GM23338 (cell line): ENCODE data around the gene MAP3K9. TPM values are rescaled to one million over a fixed set of nuclear protein-coding genes. Genes with fewer than 3 reads are reported as not detected.

Experiments
- ATAC-seq: fragments of 200-7000 bp; cut with Tn5 transposase; 3 replicates; pipeline ENCODE4 v1.9.1; 2020
- DNase-seq: peaks from one replicate; pipeline ENCODE4 v3.0.0-alpha.2; 2015; ENCODE audit warnings: low spot score
- H2AFZ ChIP-seq: fragments of 200-600 bp; sonication (generic); 2 replicates; pipeline ENCODE4 v1.8.0; 2016; ENCODE audit warnings: antibody characterized with exemption, mild to moderate bottlenecking, moderate library complexity
- H3F3A ChIP-seq: fragments of 200-600 bp; sonication (generic); replicated peaks from 2 replicates; pipeline ENCODE4 v1.8.0; 2017; ENCODE audit warnings: antibody characterized with exemption, mixed run types, low read depth
- H3K27ac ChIP-seq: fragments of 200-600 bp; sonication (generic); 2 replicates; pipeline ENCODE4 v1.6.1; 2016; ENCODE audit warnings: low read depth
- H3K27me3 ChIP-seq: fragments of 200-600 bp; sonication (generic); 2 replicates; pipeline ENCODE4 v1.8.0; 2016; ENCODE audit warnings: mild to moderate bottlenecking, mixed run types, moderate library complexity; ENCODE audit not compliant: insufficient read depth
- H3K36me3 ChIP-seq: fragments of 200-600 bp; sonication (generic); 2 replicates; pipeline ENCODE4 v1.8.0; 2016; ENCODE audit warnings: mild to moderate bottlenecking; ENCODE audit not compliant: insufficient read depth
- H3K4me1 ChIP-seq: fragments of 200-600 bp; sonication (generic); 2 replicates; pipeline ENCODE4 v1.8.0; 2016; ENCODE audit warnings: mild to moderate bottlenecking, moderate library complexity; ENCODE audit not compliant: insufficient read depth
- H3K4me2 ChIP-seq: fragments of 200-600 bp; sonication (generic); 2 replicates; pipeline ENCODE4 v1.7.1; 2017; ENCODE audit warnings: mixed run types
- H3K4me3 ChIP-seq: fragments of 200-600 bp; sonication (generic); 2 replicates; pipeline ENCODE4 v1.6.1; 2016; ENCODE audit warnings: mixed run types
- H3K79me2 ChIP-seq: fragments of 200-600 bp; sonication (generic); replicated peaks from 2 replicates; pipeline ENCODE4 v1.8.0; 2017; ENCODE audit warnings: mild to moderate bottlenecking; ENCODE audit not compliant: insufficient read depth
- H3K9me2 ChIP-seq: fragments of 200-600 bp; sonication (generic); 2 replicates; pipeline ENCODE4 v1.8.0; 2017; ENCODE audit not compliant: insufficient read depth
- H4K20me1 ChIP-seq: fragments of 200-600 bp; sonication (generic); replicated peaks from 2 replicates; pipeline ENCODE4 v1.8.0; 2017; ENCODE audit warnings: mild to moderate bottlenecking; ENCODE audit not compliant: insufficient read depth
- H3K27ac Mint-ChIP-seq: 2 replicates; pipeline ENCODE4 v1.8.0; 2020; ENCODE audit warnings: inconsistent platforms, mild to moderate bottlenecking, moderate library complexity, mixed read lengths
- H3K27me3 Mint-ChIP-seq: 3 replicates; pipeline ENCODE4 v1.8.0; 2022; ENCODE audit warnings: low read depth, mild to moderate bottlenecking, moderate library complexity, mixed read lengths, inconsistent platforms; ENCODE audit not compliant: insufficient read depth, poor library complexity
- H3K36me3 Mint-ChIP-seq: 3 replicates; pipeline ENCODE4 v1.8.0; 2021; ENCODE audit warnings: low read depth, mild to moderate bottlenecking, inconsistent platforms, moderate library complexity, mixed read lengths
- H3K4me1 Mint-ChIP-seq: 3 replicates; pipeline ENCODE4 v1.8.0; 2020; ENCODE audit warnings: mild to moderate bottlenecking, inconsistent platforms, mixed read lengths
- H3K4me3 Mint-ChIP-seq: 3 replicates; pipeline ENCODE4 v1.8.0; 2021; ENCODE audit warnings: moderate library complexity, mild to moderate bottlenecking, inconsistent platforms, mixed read lengths
- H3K9me3 Mint-ChIP-seq: 3 replicates; pipeline ENCODE4 v1.8.0; 2020; ENCODE audit warnings: moderate library complexity, mild to moderate bottlenecking, inconsistent platforms, mixed read lengths
- CTCF ChIP-seq, 2 experiments: fragments of 200-600 bp in 1 of 2; sonication (generic) in 1 of 2; conservative IDR thresholded peaks; 2 replicates each; pipeline versions ENCODE4 v1.5.1 to v1.6.1; 2016 to 2017; ENCODE audit warnings: antibody characterized with exemption in 2 of 2, low read depth in 2 of 2, mild to moderate bottlenecking in 2 of 2, moderate library complexity in 1 of 2
- ETS1 ChIP-seq: IDR thresholded peaks from 2 replicates; pipeline ENCODE4 v1.6.1; 2016; ENCODE audit warnings: antibody characterized with exemption
- EZH2phosphoT487 ChIP-seq: fragments of 200-600 bp; sonication (generic); IDR thresholded peaks from one replicate; pipeline ENCODE4 v1.8.1; 2018; ENCODE audit warnings: antibody characterized with exemption; ENCODE audit not compliant: unreplicated experiment
- JUNB ChIP-seq: IDR thresholded peaks from one replicate; pipeline ENCODE4 v1.6.1; 2016; ENCODE audit warnings: antibody characterized with exemption; ENCODE audit not compliant: unreplicated experiment
- ZNF114 ChIP-seq: fragments of 250-450 bp; sonication (Bioruptor Pico); IDR thresholded peaks from 2 replicates; pipeline ENCODE4 v1.5.0; 2020; ENCODE audit warnings: mild to moderate bottlenecking, moderate library complexity
- ZNF462 ChIP-seq: fragments of 250-450 bp; sonication (Bioruptor Pico); IDR thresholded peaks from 2 replicates; pipeline ENCODE4 v1.5.0; 2020; ENCODE audit warnings: mild to moderate bottlenecking, moderate library complexity
- polyA plus RNA-seq: library from polyadenylated mRNA; unstranded; fragments of >200 nt; fragmentation: Nextera tagmentation; extraction: Ambion mirVana; gene quantifications from 2 replicates; pipeline ENCODE4 v1.2.1, GENCODE V29; 2016
- total RNA-seq: library from RNA; depleted of rRNA; stranded (reverse); fragments of >200 nt; shearing (Covaris generic); gene quantifications from 2 replicates; pipeline ENCODE4 v1.2.3, GENCODE V29; 2014

Gene MAP3K9
- total and polyA plus RNA-seq, 2 experiments from 2014 or later: 5.3 to 30.8 TPM

- TF ChIP-seq ZNF462 (CRISPR knock-in tag) (no peak), EZH2phosphoT487 (no peak)
Measured at GRCh38 chr14:70811050-70811449, 1.7 kb upstream of the MAP3K9 start (continued).

- ATAC-seq: no peak
- Mint-ChIP-seq H3K27me3 (peaks cover 3% of the 10 kb centered on the region), H3K4me1 (peaks cover 9% of the 10 kb centered on the region), H3K36me3 (peaks cover 4% of the 10 kb centered on the region; the same call in 1 of the 3 replicates), H3K4me3 (no peak overlapping the region), H3K27ac (no peak overlapping the region), H3K9me3 (no peaks in the 10 kb centered on the region)
- no peak for DNase-seq
- H3K27ac ChIP-seq: peak overlapping the region; percentile 87
- peaks cover 52% of the 10 kb centered on the region for H3K79me2 ChIP-seq
- H4K20me1 ChIP-seq: peaks cover 24% of the 10 kb centered on the region
- H2AFZ ChIP-seq: peak overlapping the region; percentile 68; the same call in 1 of the 2 replicates
- H3K4me3 ChIP-seq: peak overlapping the region; percentile 81
- no peaks in the 10 kb centered on the region for H3K9me2 ChIP-seq
- peak overlapping the region; percentile 89 for H3K4me2 ChIP-seq
- peaks cover 26% of the 10 kb centered on the region for H3K4me1 ChIP-seq
- H3F3A ChIP-seq: no peaks in the 10 kb centered on the region
- H3K27me3 ChIP-seq: no peaks in the 10 kb centered on the region
- H3K36me3 ChIP-seq: no peaks in the 10 kb centered on the region
- TF ChIP-seq CTCF (conservative IDR thresholded peaks at IDR 0.05; ENCODE audit: low read depth in 2 of 2) (no peak), ETS1 (no peak), ZNF462 (CRISPR knock-in tag) (no peak), ZNF114 (CRISPR knock-in tag) (no peak), JUNB (no peak)
Measured at GRCh38 chr14:70810621-70811020, 1.3 kb upstream of the MAP3K9 start.
